ACC112 (cell line): Measurements from ENCODE around the gene RNASE11.
A peak's percentile ranks its signal among the peaks of the same experiment; 100 is the strongest.

Experiments used
- H2AFZ ChIP-seq: fragments of 200-600 bp; sonication (generic); one replicate; pipeline ENCODE4 v1.6.0; 2017; ENCODE audit warnings: antibody characterized with exemption, low read length; ENCODE audit not compliant: unreplicated experiment
- H3K27ac ChIP-seq: fragments of 200-600 bp; sonication (generic); 2 replicates; pipeline ENCODE4 v1.5.1; 2014; ENCODE audit warnings: low read depth, mild to moderate bottlenecking, antibody characterized with exemption, low read length, moderate library complexity
- H3K27me3 ChIP-seq: fragments of 200-600 bp; sonication (generic); 2 replicates; pipeline ENCODE4 v1.6.1; 2014; ENCODE audit warnings: mild to moderate bottlenecking, antibody characterized with exemption, low read length, moderate library complexity, mixed read lengths; ENCODE audit not compliant: insufficient read depth
- H3K36me3 ChIP-seq: fragments of 200-600 bp; sonication (generic); 2 replicates; pipeline ENCODE4 v1.6.1; 2016; ENCODE audit warnings: mild to moderate bottlenecking, antibody characterized with exemption, low read length, moderate library complexity, mixed read lengths; ENCODE audit not compliant: insufficient read depth
- H3K4me1 ChIP-seq: fragments of 200-600 bp; sonication (generic); one replicate; pipeline ENCODE4 v1.6.1; 2016; ENCODE audit warnings: low read length, mixed read lengths; ENCODE audit not compliant: insufficient read depth, unreplicated experiment, control insufficient read depth
- H3K4me3 ChIP-seq: fragments of 200-600 bp; sonication (generic); 2 replicates; pipeline ENCODE4 v1.5.1; 2014; ENCODE audit warnings: mild to moderate bottlenecking, low read depth, low read length
- H3K79me2 ChIP-seq: fragments of 200-600 bp; sonication (generic); one replicate; pipeline ENCODE4 v1.6.0; 2016; ENCODE audit warnings: low read length; ENCODE audit not compliant: control insufficient read depth, unreplicated experiment, insufficient read depth

Gene RNASE11

DNA sequence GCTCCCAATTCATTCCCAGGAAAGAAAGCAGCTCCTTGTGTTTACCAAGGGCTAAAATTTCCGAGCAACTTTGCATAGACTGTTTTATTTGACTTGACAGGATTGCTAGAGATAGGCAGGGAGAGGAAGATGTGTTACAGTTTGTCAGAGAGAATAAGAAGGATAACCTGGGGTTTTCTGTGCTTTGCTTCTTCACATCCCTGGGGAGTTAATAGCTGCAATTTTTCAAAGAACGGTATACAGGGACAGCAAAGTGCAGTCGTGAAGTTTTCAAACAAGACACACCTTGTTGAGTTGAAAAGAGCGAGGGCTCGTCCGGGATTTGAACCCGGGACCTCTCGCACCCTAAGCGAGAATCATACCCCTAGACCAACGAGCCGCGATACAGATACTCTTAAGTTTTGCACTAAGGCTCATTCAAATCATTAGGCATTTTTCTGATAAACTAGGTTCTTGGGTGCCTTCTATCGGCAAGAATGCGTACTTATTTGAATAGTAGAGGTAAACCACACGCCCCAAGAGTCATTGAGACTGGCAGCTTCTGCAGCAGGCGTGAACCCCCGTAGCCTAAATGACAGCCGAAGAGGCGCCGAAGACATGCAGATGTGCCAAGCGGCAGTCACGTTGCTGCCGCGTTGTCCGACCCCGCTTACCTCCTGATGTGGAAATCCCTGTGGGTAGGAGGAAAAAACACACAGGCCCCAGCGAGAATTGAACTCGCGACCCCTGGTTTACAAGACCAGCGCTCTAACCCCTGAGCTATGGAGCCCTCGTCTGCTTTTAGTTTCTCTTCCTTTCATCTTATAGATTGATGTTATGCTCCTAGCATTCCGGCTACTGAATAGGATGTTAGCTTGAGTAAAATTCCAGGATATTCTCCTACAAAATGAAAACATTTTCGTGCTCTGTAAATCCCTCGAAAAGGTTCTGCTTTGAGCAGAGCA is 25.6 kb upstream of the RNASE11 start:
- H2AFZ ChIP-seq: peak overlapping the region; percentile 94
- no peaks in the 10 kb centered on the region; the same call in 1 of the 2 replicates for H3K27me3 ChIP-seq
- H3K4me3 ChIP-seq: peak overlapping the region; percentile 80
- H3K79me2 ChIP-seq: no peaks in the 10 kb centered on the region
- peaks cover 14% of the 10 kb centered on the region for H3K4me1 ChIP-seq
- H3K27ac ChIP-seq: peak overlapping the region; percentile 68
- no peaks in the 10 kb centered on the region for H3K36me3 ChIP-seq

DNA sequence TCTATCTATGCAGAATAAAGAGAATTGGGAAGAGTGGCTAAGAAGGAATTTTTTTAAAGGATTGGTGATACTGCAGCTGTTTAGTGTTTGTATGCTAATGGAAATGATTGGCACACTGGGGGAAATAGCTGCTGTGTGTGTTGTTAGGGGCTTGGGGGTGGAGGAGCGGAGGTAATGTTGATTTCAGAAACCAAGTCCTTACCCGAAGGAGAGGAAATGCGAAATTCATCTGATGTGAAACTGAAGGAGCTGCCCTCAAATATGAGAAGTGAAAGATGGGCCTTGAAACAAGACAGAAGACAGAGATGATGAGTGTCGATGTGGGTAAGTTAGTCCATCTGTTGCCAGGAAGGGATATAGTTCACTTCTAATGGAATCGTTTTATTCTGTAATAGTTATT is 24.6 kb upstream of the RNASE11 start:
- no peaks in the 10 kb centered on the region for H3K36me3 ChIP-seq
- no peaks in the 10 kb centered on the region for H3K79me2 ChIP-seq
- peaks cover 14% of the 10 kb centered on the region for H3K4me1 ChIP-seq
- H3K4me3 ChIP-seq: no peak overlapping the region
- no peaks in the 10 kb centered on the region; the same call in 1 of the 2 replicates for H3K27me3 ChIP-seq
- H2AFZ ChIP-seq: no peak overlapping the region
- H3K27ac ChIP-seq: no peak overlapping the region

DNA sequence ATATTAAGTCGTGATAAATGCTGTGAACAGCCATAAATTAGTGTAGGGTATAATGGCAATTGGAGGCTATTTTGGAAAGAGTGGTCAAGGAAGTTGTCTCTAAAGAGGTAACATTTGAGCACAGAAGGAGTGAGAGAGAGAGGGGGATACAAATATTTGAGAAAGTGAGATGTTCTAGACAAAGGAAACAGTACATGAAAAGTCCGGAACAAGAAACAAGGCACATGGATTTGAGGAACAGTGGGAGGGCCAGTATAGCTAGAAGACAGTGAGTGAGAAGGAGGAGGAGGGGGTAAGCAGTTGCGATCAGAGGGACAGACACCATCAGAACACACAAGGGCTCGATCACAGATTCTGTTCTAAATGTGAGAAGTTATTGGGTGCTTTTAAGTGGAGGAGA is 23.5 kb upstream of the RNASE11 start:
- H3K27ac ChIP-seq: no peak overlapping the region
- H3K4me1 ChIP-seq: peaks cover 18% of the 10 kb centered on the region
- H3K4me3 ChIP-seq: no peak overlapping the region
- no peaks in the 10 kb centered on the region for H3K79me2 ChIP-seq
- no peaks in the 10 kb centered on the region for H3K36me3 ChIP-seq
- no peak overlapping the region for H2AFZ ChIP-seq
- H3K27me3 ChIP-seq: no peaks in the 10 kb centered on the region; the same call in 1 of the 2 replicates

DNA sequence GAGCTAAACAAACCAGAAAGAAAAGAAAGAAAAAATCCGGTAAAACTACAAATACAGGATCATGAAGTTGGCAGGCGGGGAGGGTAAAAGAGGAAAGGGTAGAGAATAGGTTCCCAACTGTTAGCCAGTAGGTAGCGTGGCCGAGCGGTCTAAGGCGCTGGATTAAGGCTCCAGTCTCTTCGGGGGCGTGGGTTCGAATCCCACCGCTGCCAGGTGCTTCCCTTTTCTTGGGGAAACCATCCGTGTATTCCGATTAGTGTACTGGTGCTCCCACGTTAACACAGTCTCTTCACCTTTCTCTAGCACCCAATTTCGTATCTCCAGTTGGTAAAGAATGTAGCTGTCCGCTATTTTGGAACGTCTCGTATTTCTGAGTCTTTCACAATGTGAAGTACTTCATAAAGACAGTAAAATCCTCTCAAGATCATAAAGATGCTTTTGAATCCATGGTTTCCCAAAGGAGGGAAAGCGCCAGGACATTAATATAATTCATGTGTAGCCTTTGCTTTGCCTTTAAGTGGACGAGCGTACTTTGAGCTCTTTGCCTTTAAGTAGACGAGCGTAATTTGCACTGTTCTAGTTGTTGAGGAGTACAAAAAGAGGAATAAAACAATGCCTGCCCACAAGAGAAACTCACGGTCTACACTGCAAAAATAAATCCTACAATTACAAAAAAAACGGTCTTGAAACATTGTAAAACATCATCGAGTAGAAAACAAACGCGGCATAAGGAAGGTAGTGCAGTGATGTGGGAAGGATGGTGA is 22.4 kb upstream of the RNASE11 start:
- Histone ChIP-seq H3K27me3 (no peaks in the 10 kb centered on the region; the same call in 1 of the 2 replicates), H3K4me3 (peak overlapping the region; percentile 97), H3K4me1 (peaks cover 18% of the 10 kb centered on the region), H3K36me3 (no peaks in the 10 kb centered on the region), H2AFZ (peak overlapping the region; percentile 96), H3K27ac (no peak overlapping the region), H3K79me2 (no peaks in the 10 kb centered on the region)

DNA sequence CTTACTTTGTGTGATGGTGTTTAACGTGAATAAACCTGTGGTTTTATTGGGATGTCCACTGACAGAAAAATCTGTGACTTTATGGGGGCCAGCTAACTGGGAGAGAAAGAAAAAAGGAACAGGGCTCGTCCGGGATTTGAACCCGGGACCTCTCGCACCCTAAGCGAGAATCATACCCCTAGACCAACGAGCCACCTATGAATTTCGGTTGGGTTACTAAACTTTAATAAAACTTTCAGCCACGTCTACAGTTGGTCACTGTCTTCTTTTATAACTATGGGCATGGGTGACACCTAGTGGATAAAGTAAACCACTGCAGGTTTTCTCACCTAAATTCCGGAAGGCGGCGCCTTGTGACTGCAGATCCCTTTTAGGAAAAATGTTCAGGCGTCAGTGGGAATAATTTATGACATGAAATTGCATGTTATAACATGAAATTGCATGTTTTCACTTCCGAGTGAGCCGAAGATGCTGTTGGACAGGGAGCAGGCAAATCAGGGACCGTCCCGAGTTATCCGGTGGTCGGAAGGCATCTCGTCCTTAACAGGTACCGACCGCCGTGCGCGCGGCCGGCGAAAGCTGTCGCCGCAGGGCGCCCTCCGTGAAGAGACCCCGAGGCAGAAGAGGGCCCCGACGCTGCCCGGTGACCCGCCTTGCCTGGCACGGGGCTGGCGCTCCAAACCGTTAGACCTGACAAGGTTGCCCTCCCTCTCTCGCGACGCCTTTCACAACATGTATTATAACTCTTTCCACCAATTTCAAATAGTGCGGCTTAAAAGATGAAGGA is 21.6 kb upstream of the RNASE11 start:
- H3K4me3 ChIP-seq: peak overlapping the region; percentile 97
- H3K36me3 ChIP-seq: no peaks in the 10 kb centered on the region
- H3K79me2 ChIP-seq: no peaks in the 10 kb centered on the region
- no peak overlapping the region for H3K27ac ChIP-seq
- H3K4me1 ChIP-seq: peaks cover 11% of the 10 kb centered on the region
- H2AFZ ChIP-seq: peak overlapping the region; percentile 96
- no peaks in the 10 kb centered on the region; the same call in 1 of the 2 replicates for H3K27me3 ChIP-seq

DNA sequence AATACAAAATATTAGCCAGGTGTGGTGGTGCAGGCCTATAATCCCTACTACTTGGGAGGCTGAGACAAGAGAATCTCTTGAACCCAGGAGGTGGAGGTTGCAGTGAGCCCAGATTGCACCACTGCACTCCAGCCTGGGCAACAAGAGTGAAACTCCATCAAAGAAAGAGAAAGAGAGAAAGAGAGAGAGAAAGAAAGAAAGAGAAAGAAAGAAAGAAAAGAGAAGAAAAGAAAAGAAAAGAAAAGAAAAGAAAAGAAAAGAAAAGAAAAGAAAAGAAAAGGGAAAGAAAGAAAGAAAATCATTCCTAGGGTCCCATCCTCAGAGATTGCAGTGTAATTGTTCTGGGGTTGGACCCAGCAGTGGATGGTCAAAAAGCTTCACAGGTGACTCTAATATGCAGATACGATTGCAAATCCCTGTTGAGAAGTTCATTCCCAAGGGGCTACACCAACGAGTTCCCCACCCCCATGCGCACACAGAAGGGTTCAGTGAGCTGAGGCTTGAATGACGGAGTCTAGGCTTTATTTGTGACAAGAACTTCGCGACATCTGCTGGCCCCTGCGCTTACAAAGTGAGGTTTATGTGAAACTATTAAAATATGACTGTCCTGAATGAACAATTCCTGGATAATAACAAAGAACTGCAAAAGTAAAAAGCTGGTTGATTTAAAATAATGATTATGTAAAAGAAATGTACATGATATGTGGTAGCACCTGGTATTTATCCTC is 20.7 kb upstream of the RNASE11 start:
- Histone ChIP-seq H3K79me2 (no peaks in the 10 kb centered on the region), H2AFZ (no peak overlapping the region), H3K27me3 (no peaks in the 10 kb centered on the region; the same call in 1 of the 2 replicates), H3K4me1 (peaks cover 10% of the 10 kb centered on the region), H3K36me3 (no peaks in the 10 kb centered on the region), H3K27ac (no peak overlapping the region), H3K4me3 (no peak overlapping the region; the same call in 1 of the 2 replicates)

DNA sequence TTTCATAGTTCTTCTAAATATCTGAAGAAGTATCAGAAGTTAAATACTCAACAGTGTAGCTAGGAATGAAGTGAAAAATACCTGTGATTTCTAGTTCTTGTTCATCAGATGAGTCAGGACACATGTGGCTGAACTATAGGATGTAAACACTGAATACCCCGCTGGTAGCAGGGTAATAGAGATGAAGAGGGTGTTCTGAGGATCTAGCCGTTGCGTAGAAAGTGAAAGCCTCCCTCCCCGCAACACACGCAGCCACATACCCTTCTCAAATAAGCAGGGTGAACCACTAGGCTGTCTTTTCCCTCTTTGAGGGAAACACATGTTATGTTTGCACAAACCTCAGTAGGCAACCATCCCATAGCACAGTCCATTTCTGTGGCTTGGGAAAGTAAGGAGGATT is 19.8 kb upstream of the RNASE11 start:
- Histone ChIP-seq H3K27me3 (no peaks in the 10 kb centered on the region; the same call in 1 of the 2 replicates), H3K36me3 (no peaks in the 10 kb centered on the region), H2AFZ (no peak overlapping the region), H3K79me2 (no peaks in the 10 kb centered on the region), H3K27ac (no peak overlapping the region), H3K4me1 (peaks cover 10% of the 10 kb centered on the region), H3K4me3 (no peak overlapping the region)

DNA sequence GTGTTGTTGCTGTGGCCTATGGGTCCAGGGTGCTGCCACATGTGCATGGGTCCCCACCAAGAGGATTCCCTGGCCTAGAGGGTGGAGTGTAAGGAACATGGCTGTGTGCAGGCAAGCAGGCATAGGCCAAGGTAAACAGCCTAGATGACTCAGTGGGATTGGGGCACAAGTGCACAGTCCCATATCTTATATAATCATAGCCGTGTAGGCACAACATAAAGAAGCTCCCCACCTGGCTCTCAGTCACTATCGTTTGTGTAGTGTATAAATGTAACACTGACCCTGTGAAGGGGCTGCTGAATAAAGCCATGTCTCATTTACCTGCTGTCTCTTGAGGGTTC is 19.1 kb upstream of the RNASE11 start:
- H3K27me3 ChIP-seq: no peaks in the 10 kb centered on the region; the same call in 1 of the 2 replicates
- no peak overlapping the region for H3K4me3 ChIP-seq
- no peak overlapping the region for H2AFZ ChIP-seq
- no peak overlapping the region for H3K27ac ChIP-seq
- H3K4me1 ChIP-seq: peaks cover 10% of the 10 kb centered on the region
- H3K36me3 ChIP-seq: no peaks in the 10 kb centered on the region
- H3K79me2 ChIP-seq: no peaks in the 10 kb centered on the region

DNA sequence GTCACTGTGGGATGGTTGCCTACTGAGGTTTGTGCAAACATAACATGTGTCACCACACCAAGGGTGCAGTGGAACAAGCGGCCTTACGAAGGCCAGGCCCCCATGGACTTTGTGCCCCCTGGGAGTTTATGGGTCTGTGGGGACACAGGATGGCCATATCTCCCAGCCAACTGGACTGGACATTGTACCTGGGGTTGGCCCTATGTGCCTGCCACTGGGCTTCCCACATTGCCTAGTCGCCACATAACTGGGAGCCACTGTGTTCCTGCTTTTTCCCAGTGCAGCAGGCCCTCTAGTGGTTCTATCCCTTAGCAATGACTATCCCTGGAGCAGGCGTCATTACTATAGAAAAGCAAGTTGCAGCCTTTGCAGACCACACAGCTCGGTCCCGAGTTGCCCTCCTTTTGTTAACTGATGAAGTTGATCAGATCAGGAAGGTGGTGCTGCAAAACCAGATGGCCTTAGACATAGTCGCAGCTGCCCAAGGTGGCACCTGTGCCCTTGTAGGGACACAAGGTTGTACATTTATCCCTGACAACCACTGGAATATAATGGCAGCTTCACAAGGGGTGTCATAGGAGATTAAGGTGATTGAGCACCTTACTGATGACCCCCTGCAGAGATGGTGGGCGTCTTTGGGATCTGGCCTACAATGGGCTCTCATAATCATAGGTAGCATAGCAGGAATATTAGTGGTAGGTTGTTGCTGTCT is 18.5 kb upstream of the RNASE11 start:
- Histone ChIP-seq H3K27ac (no peak overlapping the region), H2AFZ (no peak overlapping the region), H3K27me3 (no peaks in the 10 kb centered on the region; the same call in 1 of the 2 replicates), H3K4me3 (no peak overlapping the region), H3K79me2 (no peaks in the 10 kb centered on the region), H3K4me1 (peaks cover 10% of the 10 kb centered on the region), H3K36me3 (no peaks in the 10 kb centered on the region)
